Stimulated activated CD4-positive, alpha-beta T cell treated with anti-CD3 and anti-CD28 coated beads, TNF-alpha, amount 100 ng/mL, for 24 hours (primary cell): ENCODE results near the gene IL13RA2.

Experiments
- DNase-seq, 3 experiments: peaks; one replicate each; pipeline ENCODE4 v3.0.0-alpha.2; 2020; ENCODE audit warnings: low read depth in 3 of 3

IL13RA2 gene, protein sequence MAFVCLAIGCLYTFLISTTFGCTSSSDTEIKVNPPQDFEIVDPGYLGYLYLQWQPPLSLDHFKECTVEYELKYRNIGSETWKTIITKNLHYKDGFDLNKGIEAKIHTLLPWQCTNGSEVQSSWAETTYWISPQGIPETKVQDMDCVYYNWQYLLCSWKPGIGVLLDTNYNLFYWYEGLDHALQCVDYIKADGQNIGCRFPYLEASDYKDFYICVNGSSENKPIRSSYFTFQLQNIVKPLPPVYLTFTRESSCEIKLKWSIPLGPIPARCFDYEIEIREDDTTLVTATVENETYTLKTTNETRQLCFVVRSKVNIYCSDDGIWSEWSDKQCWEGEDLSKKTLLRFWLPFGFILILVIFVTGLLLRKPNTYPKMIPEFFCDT

DNA sequence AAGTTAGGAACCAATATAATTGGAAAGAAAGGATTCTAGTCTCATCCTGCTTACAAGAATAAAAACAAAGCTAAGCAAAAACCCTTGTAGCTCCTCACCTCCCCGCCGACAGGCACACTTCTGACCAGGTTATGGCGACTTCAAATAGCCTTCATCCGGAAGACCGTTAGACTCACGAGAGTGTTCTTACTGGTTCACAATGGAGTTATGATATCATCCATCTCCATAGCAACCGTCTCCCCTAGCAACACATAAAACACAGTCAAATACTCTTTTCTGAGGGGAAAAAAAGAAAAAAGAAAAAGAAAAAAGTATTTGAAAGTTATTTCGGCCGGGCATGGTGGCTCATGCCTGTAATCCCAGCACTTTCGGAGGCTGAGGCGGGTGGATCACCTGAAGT, at the start of gene IL13RA2:
TSS of gene IL13RA2 (minus strand) at position 162 of the 400 bp plus-strand sequence. CDS start 347 bp downstream, outside the sequence.
- no peak for DNase-seq

DNA sequence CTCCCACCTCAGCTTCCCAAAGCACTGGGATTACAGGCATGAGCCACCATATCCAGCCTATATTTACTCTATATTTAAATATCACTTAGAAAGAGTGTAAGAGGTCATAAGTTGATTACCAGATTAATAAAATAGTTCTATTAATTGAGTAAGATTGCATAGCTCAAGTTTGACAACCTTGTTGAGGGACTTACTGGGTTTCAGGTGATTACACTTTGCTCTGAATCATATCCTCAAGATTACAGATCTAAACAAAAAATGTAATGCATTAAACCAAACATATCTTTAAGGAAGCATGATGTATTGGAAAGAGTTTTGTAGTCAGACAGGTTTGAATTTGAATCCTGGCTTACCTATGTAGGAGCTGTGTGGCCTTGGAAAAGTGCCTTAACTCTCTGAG, 47.9 kb upstream of the IL13RA2 start:
- DNase-seq = no peak

DNA sequence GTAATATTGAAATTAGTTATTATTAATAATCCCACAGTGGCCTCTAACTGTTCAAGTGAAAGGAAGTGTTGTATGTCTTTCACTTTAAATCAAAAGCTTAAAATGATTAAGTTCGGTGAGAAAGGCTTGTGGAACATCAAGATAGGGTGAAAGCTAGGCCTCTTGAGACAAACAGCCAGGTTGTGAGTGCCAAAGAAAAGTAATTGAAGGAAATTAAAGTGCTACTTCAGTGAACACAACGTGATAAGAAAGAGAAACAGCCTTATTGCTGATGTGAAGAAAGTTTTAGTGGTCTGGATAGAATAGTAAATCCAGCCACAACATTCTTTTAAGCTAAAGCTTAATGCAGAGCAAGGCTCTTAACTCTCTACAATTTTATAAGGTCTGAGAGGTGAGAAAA, 42.6 kb upstream of the IL13RA2 start:
- no peak for DNase-seq

DNA sequence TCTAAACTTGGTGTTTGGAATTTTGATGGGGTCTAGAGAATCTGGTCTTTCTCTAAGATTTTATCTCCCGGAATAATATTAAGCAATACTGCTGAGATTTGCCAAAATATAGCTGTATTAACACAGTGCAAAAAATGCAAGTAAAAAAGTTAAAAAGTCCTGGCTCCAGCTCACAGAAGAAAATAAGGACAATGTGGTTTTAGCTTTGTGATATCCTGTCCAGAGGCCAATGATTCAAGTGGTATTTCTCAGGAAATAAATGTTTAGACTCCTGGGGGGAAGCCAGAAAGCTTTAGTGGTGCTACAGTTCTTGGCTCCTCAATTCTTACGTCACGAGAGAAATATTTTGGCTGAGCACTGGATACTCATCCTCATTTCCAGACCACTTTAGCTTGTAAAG, 40.9 kb upstream of the IL13RA2 start:
- no peak for DNase-seq

DNA sequence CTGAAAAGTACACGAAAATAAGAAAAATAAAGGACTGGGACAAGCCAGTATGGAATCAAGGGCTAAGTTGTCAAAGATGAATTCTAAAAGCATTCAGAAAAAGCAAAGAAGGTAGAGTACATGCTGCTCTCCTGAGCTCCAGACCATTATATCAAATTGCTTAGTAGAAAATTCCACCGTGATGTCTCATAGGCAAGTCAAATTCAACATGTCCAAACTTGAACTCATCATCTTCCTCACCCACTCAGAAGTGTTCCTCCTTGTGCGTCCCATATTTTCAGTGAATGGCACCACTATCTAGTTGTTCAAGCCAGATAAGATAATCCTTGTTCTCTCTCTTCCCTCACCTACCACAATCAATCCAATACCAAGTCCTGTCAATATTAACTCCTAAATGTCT, 37.5 kb upstream of the IL13RA2 start:
- DNase-seq = no peak

DNA sequence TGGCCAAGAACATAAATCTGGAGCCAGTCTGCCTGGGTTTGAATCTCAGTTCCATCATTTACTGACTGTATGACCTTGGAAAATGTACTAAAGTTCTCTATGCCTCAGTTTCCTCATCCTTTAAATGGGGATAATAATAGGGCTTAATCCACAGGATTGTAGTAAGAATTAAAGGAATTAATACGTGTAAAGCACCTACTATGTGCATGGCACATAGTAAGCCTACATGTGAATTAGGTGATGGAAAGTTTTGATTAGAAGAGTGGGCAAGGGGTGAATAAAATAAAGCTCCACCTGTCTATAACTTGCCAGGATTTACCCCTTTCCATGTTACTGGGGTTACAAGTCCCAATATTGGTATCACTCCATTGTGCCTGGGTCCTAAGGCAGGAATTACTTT, 35.8 kb upstream of the IL13RA2 start:
- no peak for DNase-seq

DNA sequence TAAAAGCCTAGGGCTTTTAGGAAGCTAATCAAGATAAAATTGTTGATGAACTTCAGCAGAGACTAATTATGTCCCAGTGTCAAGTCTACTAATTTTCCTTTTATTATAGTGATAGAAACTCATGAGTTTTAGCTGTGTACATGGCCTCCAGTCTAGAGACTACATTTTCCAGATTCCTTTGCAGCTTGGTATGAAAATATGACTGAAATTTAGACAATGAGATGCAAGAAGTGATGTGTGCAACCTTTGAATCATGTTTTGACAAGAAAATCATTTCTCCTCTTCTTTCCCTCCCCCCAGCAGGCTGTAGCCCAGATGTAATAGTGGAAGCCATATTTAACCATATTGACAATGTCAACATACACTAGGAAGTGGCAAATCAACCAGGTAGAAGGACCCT, 30.3 kb upstream of the IL13RA2 start:
- DNase-seq = no peak

DNA sequence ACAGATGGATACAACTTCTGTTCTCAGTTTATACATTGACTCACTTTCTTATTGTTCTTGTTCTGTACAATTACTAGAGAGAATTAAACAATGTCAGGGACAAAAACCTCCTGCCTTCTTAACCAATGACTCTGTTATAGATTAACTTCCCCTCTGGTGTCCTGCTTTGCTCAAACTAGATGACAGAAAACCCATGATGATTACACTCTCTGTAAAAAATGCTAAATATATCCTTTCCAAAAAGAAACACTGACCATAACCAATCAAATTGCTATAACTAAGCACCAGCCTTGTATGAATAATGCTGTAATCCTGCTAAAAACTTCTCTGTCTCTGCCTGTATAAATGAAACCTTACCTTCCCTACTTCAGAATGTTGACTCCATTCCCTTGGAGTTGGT, 29.8 kb upstream of the IL13RA2 start:
- DNase-seq = no peak

DNA sequence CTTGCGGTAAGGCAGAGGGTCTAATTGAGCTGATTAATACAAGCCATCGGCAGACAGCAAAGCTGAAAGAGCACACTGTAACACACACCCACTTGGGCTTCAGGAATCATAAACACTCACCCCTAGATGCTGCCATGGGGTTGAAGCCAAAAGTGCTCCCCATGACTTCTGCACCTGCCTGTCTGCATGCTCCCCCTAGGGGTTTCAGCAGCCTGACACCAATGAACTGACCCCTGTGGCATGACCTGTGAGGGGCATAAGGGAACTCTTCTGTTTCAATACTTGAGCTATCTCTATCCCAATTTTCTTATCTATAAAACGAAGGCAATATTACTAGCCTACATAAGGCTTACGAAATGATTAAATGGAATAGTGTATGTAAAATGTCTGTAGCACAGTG, 23.0 kb upstream of the IL13RA2 start:
- no peak for DNase-seq

DNA sequence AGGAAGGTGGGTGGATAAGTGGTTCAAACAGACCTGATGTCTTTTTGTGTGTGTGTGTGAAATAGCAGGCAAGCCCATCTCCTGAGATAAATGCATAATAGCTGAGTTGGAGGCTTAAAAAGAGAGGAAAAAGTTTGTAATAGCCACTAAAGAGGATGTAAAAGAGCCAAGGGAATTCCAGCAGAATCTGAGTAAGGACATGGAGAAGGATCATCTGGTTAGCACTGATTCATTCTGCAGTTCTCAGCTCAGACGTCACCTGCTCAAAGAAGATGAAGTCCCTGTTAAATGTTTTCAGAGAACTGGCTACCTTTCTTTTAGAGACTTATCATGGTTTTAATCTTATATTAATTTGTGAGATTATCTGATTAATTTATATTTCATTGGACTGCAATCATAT, 21.0 kb upstream of the IL13RA2 start:
- no peak for DNase-seq

DNA sequence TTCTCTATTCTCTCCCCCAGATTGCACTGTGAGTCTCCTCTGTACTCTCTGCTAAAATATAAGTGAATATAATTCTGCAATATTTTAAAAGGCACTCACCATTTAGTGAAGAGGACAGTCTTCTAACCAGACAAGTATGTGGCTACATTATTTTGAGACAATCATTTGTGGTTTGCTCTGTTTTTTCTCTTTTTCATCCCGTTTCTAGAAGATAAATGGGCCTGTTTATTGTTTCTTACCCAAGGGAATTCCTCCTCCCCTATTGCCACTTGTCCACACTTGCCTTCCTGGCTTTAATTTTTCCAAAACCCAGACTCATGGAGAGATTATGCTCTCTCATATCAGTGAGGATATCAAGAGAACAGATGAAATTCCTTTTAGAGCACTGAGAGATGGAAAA, 18.6 kb upstream of the IL13RA2 start:
- DNase-seq = no peak

DNA sequence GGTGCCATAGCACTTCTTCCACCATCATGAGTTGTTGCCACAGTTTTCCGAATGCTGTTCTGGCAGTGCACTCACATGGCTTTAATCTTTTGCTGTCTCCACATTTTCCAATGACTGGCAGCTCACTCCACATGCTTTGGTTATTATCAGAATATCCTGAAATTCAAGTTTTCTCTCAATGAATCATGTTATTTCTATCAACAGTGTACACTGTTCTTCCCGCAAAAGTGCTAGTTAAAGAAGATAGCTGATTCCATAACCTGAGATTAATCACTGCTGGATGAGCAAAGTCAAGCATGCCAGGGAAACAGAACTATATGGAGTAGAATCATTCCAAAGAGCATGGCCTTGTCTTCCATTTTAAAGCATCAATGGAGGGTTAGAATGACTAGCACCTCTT, 14.6 kb upstream of the IL13RA2 start:
- DNase-seq = no peak

DNA sequence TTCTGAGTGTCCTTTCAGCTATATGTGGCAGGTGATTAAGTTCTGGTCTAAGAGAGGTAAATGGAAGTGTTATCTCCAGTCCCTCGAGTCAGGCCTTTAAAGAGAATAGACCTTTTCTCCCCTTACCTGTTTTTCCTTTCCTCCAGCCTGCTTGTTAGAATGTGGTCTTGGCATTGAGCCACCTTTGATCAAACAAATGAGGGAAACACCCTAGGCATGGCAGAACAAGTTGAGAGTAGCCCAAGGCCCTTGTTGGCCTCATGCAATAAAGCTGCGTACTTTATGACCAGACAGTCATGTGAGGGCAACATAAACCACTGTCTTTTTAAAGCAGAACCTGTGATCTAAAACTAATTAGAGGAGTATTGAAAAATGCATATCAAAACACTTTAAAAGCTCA, 13.2 kb upstream of the IL13RA2 start:
- DNase-seq = no peak

DNA sequence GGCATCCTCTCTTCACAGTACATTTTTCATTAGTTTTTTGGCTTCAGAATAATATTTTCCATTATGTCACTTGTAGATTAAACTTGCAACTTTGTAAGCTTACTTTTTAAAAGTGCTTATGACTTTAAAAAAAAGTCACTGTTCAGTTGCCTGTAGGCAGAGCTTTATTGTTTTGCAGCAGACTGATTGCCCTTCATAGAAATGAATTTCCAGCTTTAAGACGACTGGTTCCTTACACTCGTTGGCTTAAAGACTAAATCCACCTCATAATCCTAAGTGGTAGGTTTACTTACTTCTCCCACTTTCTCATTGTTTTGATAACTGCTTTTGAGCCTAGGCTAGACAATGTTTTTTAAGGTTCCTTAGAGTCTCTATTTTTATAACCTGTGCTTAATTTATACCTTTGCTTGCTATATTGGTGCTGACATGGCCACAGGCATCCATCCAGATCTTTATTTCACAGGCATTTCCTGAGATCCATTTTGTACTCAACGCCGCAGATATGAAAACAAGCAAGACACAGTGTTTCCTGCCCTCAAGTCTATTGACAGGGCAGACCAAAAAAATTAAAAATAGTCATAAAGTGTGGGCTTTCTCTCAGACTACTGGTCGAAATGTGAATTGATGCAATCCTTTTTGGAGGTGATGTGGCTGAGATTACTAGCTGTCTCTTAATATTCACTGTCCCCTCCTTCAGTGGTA, 12.6 kb upstream of the IL13RA2 start:
- no peak for DNase-seq

DNA sequence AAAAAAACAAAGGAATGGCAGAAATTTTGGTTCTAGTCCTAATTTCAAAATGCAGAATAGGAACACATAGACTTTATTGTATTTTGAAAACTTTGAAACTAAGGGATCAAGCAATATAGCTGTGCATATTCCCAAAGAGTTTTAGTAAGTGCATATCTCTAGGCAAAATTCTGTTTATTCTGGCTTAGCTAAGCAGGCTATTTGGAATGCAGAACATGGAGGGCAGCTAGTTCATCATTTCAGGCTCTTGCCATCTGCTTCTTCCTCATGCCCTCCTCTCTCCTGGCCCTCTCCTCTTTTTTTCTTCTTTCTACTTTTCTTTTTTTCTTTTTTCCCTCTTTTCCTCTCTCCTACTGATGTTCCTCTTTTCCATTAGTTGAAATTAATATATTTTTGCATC, 12.0 kb upstream of the IL13RA2 start:
- DNase-seq = no peak

DNA sequence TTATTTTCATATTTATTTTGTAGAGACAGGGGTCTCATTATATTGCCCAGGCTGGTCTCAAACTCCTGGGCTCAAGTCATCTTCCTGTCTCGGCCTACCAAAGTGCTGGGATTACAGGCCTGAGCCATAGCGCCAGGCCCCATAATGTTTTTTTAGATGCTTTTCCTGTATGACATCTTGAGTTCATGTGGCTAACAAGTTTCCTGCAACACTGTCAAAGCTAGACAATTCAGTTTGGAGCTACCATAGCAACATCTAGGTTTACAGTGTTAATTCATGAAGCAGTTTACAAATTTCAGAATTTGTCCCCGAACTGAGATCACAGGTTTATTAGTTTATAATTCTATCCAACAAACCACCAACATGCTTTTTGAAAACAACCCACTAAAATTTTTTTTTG, 6.4 kb upstream of the IL13RA2 start:
- DNase-seq = no peak

DNA sequence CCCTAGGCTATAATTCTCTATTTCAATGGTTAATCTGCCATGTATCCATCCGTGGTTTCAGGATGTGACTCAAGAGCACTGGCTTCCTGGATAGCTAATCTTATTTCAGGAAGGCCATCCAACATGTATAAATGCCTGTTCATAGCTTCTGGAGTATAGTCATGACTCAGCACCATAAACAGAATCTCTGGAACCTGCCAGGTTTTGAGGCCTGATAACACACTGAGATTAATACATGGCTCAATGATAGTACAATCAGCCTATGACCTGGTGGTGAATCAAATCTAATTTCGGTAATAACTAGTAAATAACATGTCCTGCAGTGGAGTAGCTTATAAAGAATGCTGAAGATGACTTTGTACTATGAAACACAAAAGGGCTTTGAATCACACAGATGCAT, 5.7 kb upstream of the IL13RA2 start:
- DNase-seq = no peak

DNA sequence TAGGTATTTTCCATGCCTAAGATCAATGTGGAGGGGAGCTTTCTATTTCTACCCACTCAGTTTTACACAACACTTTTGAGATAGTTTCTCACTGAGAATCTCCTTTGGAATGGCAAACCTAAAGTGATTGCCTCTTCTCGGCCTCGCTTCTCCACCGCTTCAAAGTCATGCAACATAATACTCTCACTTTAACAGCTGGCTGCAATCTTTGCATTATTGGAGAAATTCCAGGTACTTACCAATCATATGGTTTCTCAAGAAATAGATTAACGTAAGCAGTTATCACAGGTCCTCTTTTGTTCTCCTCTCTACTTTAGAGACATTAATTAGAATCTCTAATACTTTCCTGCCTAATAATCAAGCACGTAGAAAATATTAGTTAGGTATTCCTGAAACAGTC, 3.7 kb upstream of the IL13RA2 start:
- no peak for DNase-seq

DNA sequence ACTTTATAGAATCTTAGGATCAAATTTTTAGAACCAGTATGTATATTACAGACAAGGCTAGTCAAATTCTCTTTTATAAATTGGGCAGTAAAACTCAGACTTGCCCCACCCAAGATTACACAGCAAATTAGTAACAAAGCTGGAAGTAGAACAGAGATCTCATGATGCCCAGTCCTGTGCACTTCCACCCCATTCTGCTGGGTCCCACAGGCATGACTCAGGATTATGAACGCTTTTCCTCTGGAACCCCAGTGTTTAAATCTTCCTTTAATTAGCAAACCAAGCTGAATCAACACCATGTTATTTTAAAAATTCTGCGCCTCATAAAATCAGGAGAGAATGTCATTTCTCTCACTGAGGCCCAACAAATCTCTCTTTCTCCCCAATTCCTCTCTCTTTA, 1.5 kb upstream of the IL13RA2 start:
- DNase-seq = no peak

DNA sequence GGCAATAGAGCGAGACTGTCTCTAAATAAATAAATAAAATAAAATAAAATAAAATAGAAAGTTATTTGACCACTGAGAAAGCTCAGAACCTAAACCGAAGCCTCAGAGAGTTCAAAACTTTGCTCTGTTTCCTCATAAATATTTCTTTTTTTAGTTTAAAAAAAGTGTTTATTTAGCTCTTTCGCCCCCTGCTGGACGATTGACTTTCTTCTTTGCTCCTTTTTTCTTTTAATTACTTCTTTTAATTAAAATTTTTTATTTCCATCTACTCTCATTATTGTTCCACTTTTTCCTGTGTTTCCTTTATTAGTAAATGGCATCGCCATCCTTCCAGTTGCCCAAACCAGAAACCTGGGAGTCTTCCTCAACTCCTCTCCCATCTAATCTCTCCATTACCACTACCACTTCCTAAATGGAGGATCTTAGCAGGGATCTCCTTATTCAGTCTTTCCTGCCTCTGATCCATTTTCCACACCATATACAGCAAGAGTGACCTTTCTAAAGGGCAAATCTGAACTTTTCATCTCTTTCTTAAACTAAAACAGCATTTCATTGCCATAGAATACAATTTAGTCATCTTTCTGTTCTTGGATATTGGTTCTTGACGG, 728 bp upstream of the IL13RA2 start:
- no peak for DNase-seq

DNA sequence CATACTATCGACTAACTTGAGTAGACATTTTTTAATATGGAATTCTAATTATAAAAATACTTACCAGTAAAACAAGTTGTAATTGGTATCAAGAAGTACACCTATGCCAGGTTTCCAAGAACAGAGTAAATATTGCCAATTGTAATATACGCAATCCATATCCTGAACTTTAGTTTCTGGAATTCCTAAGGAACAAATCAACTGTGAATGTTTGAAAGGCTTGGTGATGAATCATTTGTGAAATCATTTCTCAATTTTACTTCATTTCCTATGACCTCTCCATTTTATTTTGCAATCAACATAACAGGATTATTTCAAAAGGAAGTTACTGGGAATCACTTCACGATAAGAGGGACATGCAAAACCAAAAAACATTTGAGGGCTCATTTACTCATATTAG, 3.7 kb downstream of the IL13RA2 start:
- DNase-seq = no peak

DNA sequence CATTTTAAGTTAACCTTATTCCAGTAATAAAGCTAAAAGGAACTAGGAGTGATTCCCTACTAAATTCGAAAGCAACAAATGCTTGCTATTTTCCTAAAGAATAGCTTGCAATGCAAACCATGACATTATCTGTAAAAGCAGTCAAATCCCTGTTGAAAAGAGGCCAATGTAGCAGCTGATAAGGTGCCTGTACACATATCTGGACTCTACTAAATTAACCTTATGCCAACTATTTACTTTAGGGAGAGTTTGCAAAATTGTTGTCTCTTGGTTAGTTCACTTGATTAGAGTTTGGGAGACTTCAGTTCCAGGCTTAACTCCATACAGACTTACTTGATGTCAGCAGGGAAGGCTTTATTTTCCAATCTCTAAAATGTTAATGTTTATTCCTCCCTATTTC, 6.0 kb downstream of the IL13RA2 start:
- no peak for DNase-seq

DNA sequence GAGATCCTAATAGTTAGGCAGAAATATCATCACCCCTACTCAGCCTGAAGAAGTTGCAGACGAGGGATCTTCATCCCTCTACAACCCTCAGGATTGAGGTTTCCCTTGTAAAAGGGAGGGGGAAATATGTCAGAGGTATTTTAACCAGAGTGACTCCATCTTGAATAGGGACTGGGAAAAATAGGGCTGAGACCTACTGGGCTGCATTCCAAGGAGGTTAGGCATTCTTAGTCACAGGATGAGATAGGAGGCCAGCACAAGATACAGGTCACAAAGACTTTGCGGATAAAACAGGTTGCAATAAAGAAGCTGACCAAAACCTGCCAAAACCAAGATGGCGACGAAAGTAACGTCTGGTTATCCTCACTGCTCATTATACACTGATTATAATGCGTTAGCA, 17.5 kb downstream of the IL13RA2 start:
- DNase-seq = no peak
